Spleen (tissue), 11 donors: ENCODE measurements around the gene SYT3. TPM values are rescaled to one million over a fixed set of nuclear protein-coding genes. Genes with fewer than 3 reads are reported as not detected.

ENCODE experiments used
- DNase-seq: peaks from one replicate; pipeline ENCODE4 v3.0.0-alpha.2; 2020
- H3K27ac ChIP-seq, 8 donors: fragments of 200-600 bp; sonication (generic) in 7 of 8; 1 replicate in 4 of 8; 2 replicates in 4 of 8; pipeline versions ENCODE4 v1.5.0 to v1.8.0; 2016 to 2021; ENCODE audit warnings: inconsistent platforms in 4 of 8, mild to moderate bottlenecking in 4 of 8, moderate library complexity in 1 of 8
- H3K27me3 ChIP-seq, 7 donors: fragments of 200-600 bp; sonication (generic) in 6 of 7; replicated peaks in 1 of 7; 1 replicate in 4 of 7; 2 replicates in 3 of 7; pipeline versions ENCODE4 v1.5.0 to v1.8.0; 2016 to 2021; ENCODE audit warnings: inconsistent platforms in 3 of 7, mild to moderate bottlenecking in 1 of 7
- H3K36me3 ChIP-seq, 6 donors: fragments of 200-600 bp; sonication (generic) in 5 of 6; 1 replicate in 4 of 6; 2 replicates in 2 of 6; pipeline versions ENCODE4 v1.5.0 to v1.8.0; 2016 to 2021; ENCODE audit warnings: inconsistent platforms in 2 of 6
- H3K4me1 ChIP-seq, 6 donors: fragments of 200-600 bp; sonication (generic) in 5 of 6; 1 replicate in 3 of 6; 2 replicates in 3 of 6; pipeline versions ENCODE4 v1.5.0 to v1.8.0; 2016 to 2021; ENCODE audit warnings: inconsistent platforms in 3 of 6
- H3K4me3 ChIP-seq, 8 donors: fragments of 200-600 bp; sonication (generic) in 7 of 8; 1 replicate in 4 of 8; 2 replicates in 4 of 8; pipeline versions ENCODE4 v1.5.0 to v1.8.0; 2016 to 2021; ENCODE audit warnings: inconsistent platforms in 4 of 8, mild to moderate bottlenecking in 4 of 8, moderate library complexity in 2 of 8
- H3K9me3 ChIP-seq, 8 donors: fragments of 200-600 bp; sonication (generic) in 7 of 8; 1 replicate in 4 of 8; 2 replicates in 4 of 8; pipeline versions ENCODE4 v1.5.0 to v1.8.0; 2016 to 2021; ENCODE audit warnings: inconsistent platforms in 4 of 8
- POLR2A ChIP-seq, 3 donors: fragments of 450-650 bp; IDR thresholded peaks; one replicate each; pipeline ENCODE4 v1.5.1; 2017; ENCODE audit warnings: antibody characterized with exemption in 3 of 3, mild to moderate bottlenecking in 1 of 3
- POLR2AphosphoS5 ChIP-seq, 3 donors: sonication (generic); formaldehyde crosslinking; IDR thresholded peaks; one replicate each; pipeline ENCODE4 v1.5.1; 2017; ENCODE audit warnings: antibody characterized with exemption in 3 of 3
- WGBS, 5 donors: extraction: QIAGEN DNeasy Blood & Tissue Kit in 3 of 5; methylation state at CpG; one replicate each; pipeline versions ENCODE4 v1.1.5 to v1.1.7; 2013 to 2018; 5-methylcytosine and 5-hydroxymethylcytosine counted together
- intact Hi-C: fragments of 100-400 bp; cut with DNase I; formaldehyde crosslinking; loops from one replicate; pipeline ENCODE4 v1.15.0; 2023; ENCODE audit warnings: low total_unique reads
- polyA plus RNA-seq, 3 donors: library from polyadenylated mRNA; stranded (reverse); fragments of 200-250 nt; gene quantifications; one replicate each; pipeline ENCODE4 v1.2.1, GENCODE V29; 2013
- total RNA-seq, 7 donors: library from RNA; depleted of rRNA in 3 of 7; stranded (reverse); fragments of >200 nt in 3 of 7; fragmentation: NEBNext Ultra II Directional in 4 of 7; extraction: Animal tissue kit (Norgen Biotek cat#: 25700) in 4 of 7; gene quantifications; one replicate each; pipeline versions ENCODE4 v1.1.0 to v1.2.1, GENCODE V29; 2016 to 2021
- TF ChIP-seq, protein P1 (sequence below), 11 experiments: fragments of 200-600 bp in 7 of 11; fragments of 450-650 bp in 4 of 11; sonication (generic) in 4 of 11; IDR thresholded peaks in 8 of 11; conservative IDR thresholded peaks in 3 of 11; 1 replicate in 7 of 11; 2 replicates in 4 of 11; pipeline versions ENCODE4 v1.4.0 to v1.8.0; 2016 to 2021; ENCODE audit warnings: antibody characterized with exemption in 11 of 11, inconsistent platforms in 4 of 11, mild to moderate bottlenecking in 1 of 11
- donor health status: healthy with polysubstance abuse.
- donor health status: DM: no; HTN: no; CAD: no; lungs with moderate emphysema.
- donor health status: DM: no; HTN: no; CAD: no.
- donor health status: Bipolar disorder and iron deficiency.
- donor health status: healthy.
- donor health status: DM: no; HTN: no; CAD: no.
- donor health status: DM: yes; HTN: yes; CAD: no.

The SYT3 gene
- total and polyA plus RNA-seq, 10 donors = 0.02 to 0.51 (median 0.24) TPM; not detected in 4

GRCh38 chr19:50666346-50667176 is 26.9 kb upstream of the SYT3 start:
- Histone ChIP-seq H3K9me3 (peaks cover 0 to 5% (median 0%) of the 10 kb centered on the region in 8 donors), H3K4me3 (peak overlapping the region in 1 of 8 donors; percentile 21), H3K27ac (no peak overlapping the region), H3K27me3 (peaks cover 4 to 97% (median 47%) of the 10 kb centered on the region in 7 donors), H3K36me3 (no peaks in the 10 kb centered on the region), H3K4me1 (peaks cover 0 to 24% (median 7%) of the 10 kb centered on the region in 6 donors)
- no peak for DNase-seq
- intact Hi-C loops = no loop called here
- WGBS, 5 donors = 19 to 29% (median 23%) methylated on average over 12 to 47 of the region's 47 CpGs
- no peak for TF ChIP-seq POLR2AphosphoS5 (IDR thresholded peaks at IDR 0.05)
- TF ChIP-seq POLR2A (IDR thresholded peaks at IDR 0.05) = no peak
- TF ChIP-seq, protein P1, sequence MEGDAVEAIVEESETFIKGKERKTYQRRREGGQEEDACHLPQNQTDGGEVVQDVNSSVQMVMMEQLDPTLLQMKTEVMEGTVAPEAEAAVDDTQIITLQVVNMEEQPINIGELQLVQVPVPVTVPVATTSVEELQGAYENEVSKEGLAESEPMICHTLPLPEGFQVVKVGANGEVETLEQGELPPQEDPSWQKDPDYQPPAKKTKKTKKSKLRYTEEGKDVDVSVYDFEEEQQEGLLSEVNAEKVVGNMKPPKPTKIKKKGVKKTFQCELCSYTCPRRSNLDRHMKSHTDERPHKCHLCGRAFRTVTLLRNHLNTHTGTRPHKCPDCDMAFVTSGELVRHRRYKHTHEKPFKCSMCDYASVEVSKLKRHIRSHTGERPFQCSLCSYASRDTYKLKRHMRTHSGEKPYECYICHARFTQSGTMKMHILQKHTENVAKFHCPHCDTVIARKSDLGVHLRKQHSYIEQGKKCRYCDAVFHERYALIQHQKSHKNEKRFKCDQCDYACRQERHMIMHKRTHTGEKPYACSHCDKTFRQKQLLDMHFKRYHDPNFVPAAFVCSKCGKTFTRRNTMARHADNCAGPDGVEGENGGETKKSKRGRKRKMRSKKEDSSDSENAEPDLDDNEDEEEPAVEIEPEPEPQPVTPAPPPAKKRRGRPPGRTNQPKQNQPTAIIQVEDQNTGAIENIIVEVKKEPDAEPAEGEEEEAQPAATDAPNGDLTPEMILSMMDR (IDR thresholded peaks at IDR 0.05 in 8 of 11, conservative IDR thresholded peaks at IDR 0.05 in 3 of 11) = no peak

DNA sequence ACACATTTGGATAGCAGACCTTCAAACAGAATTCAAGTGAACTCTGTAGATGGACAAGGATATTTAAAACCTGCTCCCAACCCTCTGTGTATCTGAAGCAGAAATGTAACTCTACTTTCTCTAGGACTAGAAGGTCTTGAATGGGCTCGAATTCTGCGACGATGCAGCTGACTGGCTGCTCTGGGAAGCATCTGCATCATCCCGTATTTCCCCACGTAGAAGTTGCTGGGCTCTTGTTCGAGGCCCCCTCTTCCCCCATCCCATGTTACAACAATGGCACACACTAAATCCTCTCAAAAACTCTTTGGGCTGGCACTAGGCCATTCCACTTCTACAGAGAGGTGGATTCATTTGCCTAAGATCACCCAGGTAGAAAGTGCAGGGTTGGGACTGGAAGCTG is 24.5 kb upstream of the SYT3 start:
- Histone ChIP-seq H3K4me1 (peaks cover 0 to 27% (median 9%) of the 10 kb centered on the region in 6 donors), H3K4me3 (no peak overlapping the region), H3K27ac (no peak overlapping the region), H3K36me3 (no peaks in the 10 kb centered on the region), H3K9me3 (peaks cover 0 to 5% (median 0%) of the 10 kb centered on the region in 8 donors), H3K27me3 (peaks cover 4 to 97% (median 58%) of the 10 kb centered on the region in 7 donors)
- intact Hi-C loops = no loop called here
- 81 to 90% (median 86%) methylated on average over 6 of the region's 6 CpGs for WGBS, 5 donors
- no peak for DNase-seq
- no peak for TF ChIP-seq POLR2AphosphoS5 (IDR thresholded peaks at IDR 0.05)
- no peak for TF ChIP-seq POLR2A (IDR thresholded peaks at IDR 0.05)

DNA sequence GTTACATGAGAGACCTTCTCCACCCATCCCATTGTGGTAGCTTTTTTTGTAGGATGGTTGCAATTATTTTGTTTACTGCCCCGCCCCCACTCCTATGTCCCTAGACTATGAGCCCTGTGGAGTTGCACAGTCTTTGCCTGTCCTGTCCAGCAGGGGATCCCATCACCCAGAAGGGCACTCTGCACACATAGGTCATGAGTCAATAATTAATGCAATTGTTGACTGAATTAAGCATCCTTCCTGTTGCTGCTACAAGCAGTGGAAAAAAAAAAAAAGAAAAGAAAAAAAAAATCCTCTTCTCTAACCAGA is 23.8 kb upstream of the SYT3 start:
- no peak for DNase-seq
- no peak overlapping the region for H3K4me3 ChIP-seq
- H3K27ac ChIP-seq = no peak overlapping the region
- no peak for TF ChIP-seq POLR2A (IDR thresholded peaks at IDR 0.05)
- TF ChIP-seq POLR2AphosphoS5 (IDR thresholded peaks at IDR 0.05) = no peak
- TF ChIP-seq, protein P1 (IDR thresholded peaks at IDR 0.05 in 8 of 11, conservative IDR thresholded peaks at IDR 0.05 in 3 of 11) = no peak
- WGBS, 5 donors = 82 to 92% (median 84%) methylated on average over 1 of the region's 1 CpG
- intact Hi-C loops = no loop called here
- peaks cover 4 to 97% (median 57%) of the 10 kb centered on the region in 7 donors for H3K27me3 ChIP-seq
- H3K4me1 ChIP-seq = peaks cover 0 to 35% (median 16%) of the 10 kb centered on the region in 6 donors
- H3K9me3 ChIP-seq = peaks cover 0 to 12% (median 0%) of the 10 kb centered on the region in 8 donors
- H3K36me3 ChIP-seq = no peaks in the 10 kb centered on the region

DNA sequence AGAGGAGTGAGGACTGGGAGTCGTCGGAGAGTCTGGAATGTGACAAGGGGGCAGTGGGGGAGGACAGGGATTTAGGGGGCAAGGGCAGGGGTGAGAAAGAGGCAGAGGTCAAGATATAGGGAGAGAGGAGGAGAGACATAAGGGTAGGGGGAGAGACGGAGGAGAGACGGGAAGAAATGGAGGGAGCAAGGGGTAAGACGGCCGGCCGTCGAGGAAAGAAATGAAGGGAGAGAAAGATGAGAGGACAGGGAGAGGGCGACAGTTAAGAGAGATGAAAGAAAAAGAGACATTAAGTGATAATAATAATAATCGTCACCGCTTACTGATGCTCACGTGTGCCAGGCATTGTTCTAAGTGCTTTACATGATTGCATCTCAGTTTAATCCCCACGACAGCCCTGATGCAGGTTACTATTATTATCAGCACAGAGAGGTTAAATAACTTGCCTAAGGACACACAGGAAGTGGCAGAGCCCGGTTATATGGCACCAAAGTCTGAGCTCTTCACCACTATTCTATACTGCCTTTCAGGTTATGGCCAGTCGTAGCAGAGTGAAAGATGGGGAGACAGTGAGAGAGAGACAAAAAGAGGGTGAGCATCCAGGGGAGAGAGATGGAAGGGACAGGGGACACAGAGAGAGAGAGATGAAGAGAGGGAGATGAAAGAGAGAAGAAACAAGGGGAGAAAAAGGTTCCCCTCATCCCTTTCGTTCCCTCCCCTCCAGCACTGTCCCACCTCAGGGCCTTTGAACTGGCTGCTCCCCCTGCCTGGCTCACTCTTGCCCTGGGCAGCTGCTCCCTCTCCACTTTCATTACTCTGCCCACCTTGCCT is 23.2 kb upstream of the SYT3 start:
- peaks cover 0 to 17% (median 0%) of the 10 kb centered on the region in 8 donors for H3K9me3 ChIP-seq
- DNase-seq = no peak
- peaks cover 4 to 97% (median 56%) of the 10 kb centered on the region in 7 donors for H3K27me3 ChIP-seq
- H3K4me1 ChIP-seq = peaks cover 0 to 38% (median 20%) of the 10 kb centered on the region in 6 donors
- no peaks in the 10 kb centered on the region for H3K36me3 ChIP-seq
- no peak overlapping the region for H3K27ac ChIP-seq
- H3K4me3 ChIP-seq = no peak overlapping the region
- 54 to 75% (median 64%) methylated on average over 16 of the region's 16 CpGs for WGBS, 5 donors
- no peak for TF ChIP-seq POLR2AphosphoS5 (IDR thresholded peaks at IDR 0.05)
- TF ChIP-seq, protein P1 (IDR thresholded peaks at IDR 0.05 in 8 of 11, conservative IDR thresholded peaks at IDR 0.05 in 3 of 11) = no peak
- TF ChIP-seq POLR2A (IDR thresholded peaks at IDR 0.05) = no peak
- intact Hi-C loops = no loop called here
